Measurements from ENCODE around the gene SPINK4. TPM values are rescaled to one million over a fixed set of nuclear protein-coding genes. Genes with fewer than 3 reads are reported as not detected.

The SPINK4 gene
- total RNA-seq, 6 experiments from 2014 or later = not detected

- 55% methylated on average over 5 of the region's 9 CpGs for WGBS (ENCODE audit: insufficient coverage, low coverage, low lambda C conversion rate, missing lambda C conversion rate)
- DNase-seq = no peak
- Histone ChIP-seq H3K9me3 (no peaks in the 10 kb centered on the region), H3K27ac (no peak overlapping the region), H3K27me3 (no peaks in the 10 kb centered on the region), H3K4me1 (no peaks in the 10 kb centered on the region), H3K4me3 (no peak overlapping the region), H3K36me3 (no peaks in the 10 kb centered on the region)
- intact Hi-C loops (cut with DNase I) = no loop called here
- ATAC-seq = no peak
- TF ChIP-seq CTCF (IDR thresholded peaks at IDR 0.05) = no peak
- TF ChIP-seq POLR2A (IDR thresholded peaks at IDR 0.05) = no peak
Observed at GRCh38 chr9:33244137-33244784, 4.3 kb downstream of the SPINK4 start.

DNA sequence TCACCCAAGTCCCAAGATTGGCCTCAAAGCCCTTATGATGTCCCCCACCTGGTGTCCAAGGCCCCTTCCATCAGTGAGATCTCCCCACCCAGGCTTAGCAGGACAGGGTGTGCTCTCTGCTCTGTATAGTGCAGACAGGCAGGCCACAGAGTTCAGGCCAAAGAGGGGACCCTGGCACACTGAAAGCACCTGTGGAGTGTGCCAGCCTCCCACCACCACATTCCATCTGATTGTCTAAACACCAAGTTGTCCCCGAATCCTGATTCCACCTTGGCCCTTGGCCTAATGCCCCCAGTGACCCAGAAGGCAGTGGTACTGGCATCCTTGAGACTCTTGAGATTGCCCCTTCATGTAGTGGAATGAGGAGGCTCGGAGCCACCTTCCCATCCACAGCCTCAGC, 5.4 kb downstream of the SPINK4 start:
- TF ChIP-seq POLR2A (IDR thresholded peaks at IDR 0.05) = no peak
- no peak for TF ChIP-seq CTCF (IDR thresholded peaks at IDR 0.05)
- Histone ChIP-seq H3K27me3 (no peaks in the 10 kb centered on the region), H3K27ac (no peak overlapping the region), H3K4me1 (no peaks in the 10 kb centered on the region), H3K36me3 (no peaks in the 10 kb centered on the region), H3K9me3 (no peaks in the 10 kb centered on the region), H3K4me3 (no peak overlapping the region)
- DNase-seq = no peak
- ATAC-seq = no peak
- intact Hi-C loops (cut with DNase I) = no loop called here
- WGBS (ENCODE audit: insufficient coverage, low coverage, low lambda C conversion rate, missing lambda C conversion rate) = 100% methylated on average over 1 of the region's 2 CpGs

GRCh38 chr9:33246269-33246860, 6.4 kb downstream of the SPINK4 start:
- no peak for DNase-seq
- H3K4me1 ChIP-seq = no peaks in the 10 kb centered on the region
- H3K9me3 ChIP-seq = no peaks in the 10 kb centered on the region
- H3K36me3 ChIP-seq = no peaks in the 10 kb centered on the region
- WGBS (ENCODE audit: insufficient coverage, low coverage, low lambda C conversion rate, missing lambda C conversion rate) = 82% methylated on average over 3 of the region's 9 CpGs
- ATAC-seq = no peak
- no peak overlapping the region for H3K4me3 ChIP-seq
- intact Hi-C loops (cut with DNase I) = no loop called here
- H3K27me3 ChIP-seq = no peaks in the 10 kb centered on the region
- no peak for TF ChIP-seq CTCF (IDR thresholded peaks at IDR 0.05)
- no peak for TF ChIP-seq POLR2A (IDR thresholded peaks at IDR 0.05)
- no peak overlapping the region for H3K27ac ChIP-seq

GRCh38 chr9:33248606-33249005, 8.6 kb downstream of the SPINK4 start:
- ATAC-seq = peak in 1 of 4 donors; percentile 19
- Histone ChIP-seq H3K4me1 (no peaks in the 10 kb centered on the region), H3K9me3 (no peaks in the 10 kb centered on the region), H3K36me3 (peaks cover 0 to 12% (median 8%) of the 10 kb centered on the region in 4 donors), H3K27me3 (no peaks in the 10 kb centered on the region), H3K27ac (no peak overlapping the region), H3K4me3 (no peak overlapping the region)
- 80% methylated on average over 1 of the region's 3 CpGs for WGBS (ENCODE audit: insufficient coverage, low coverage, low lambda C conversion rate, missing lambda C conversion rate)
- intact Hi-C loops (cut with DNase I) = no loop called here
- TF ChIP-seq POLR2A (IDR thresholded peaks at IDR 0.05) = no peak
- TF ChIP-seq CTCF (IDR thresholded peaks at IDR 0.05) = no peak
- no peak for DNase-seq
